ENCODE measurements around the gene N4BP2L2.

The N4BP2L2 gene

GRCh38 chr13:32403108-32403507 lies 135.5 kb downstream of the N4BP2L2 start:
- no peak for DNase-seq
- Histone ChIP-seq H4K8ac (ENCODE audit: low read length) (no peak overlapping the region), H3K27me3 (ENCODE audit: control insufficient read depth in 1 of 2, insufficient read depth in 1 of 2, low read length in 2 of 2) (no peaks in the 10 kb centered on the region), H3K4me2 (ENCODE audit: low read length, poor library complexity, severe bottlenecking) (no peak overlapping the region), H3K4me1 (ENCODE audit: control insufficient read depth, insufficient read depth, low read depth, low read length) (no peaks in the 10 kb centered on the region), H2BK15ac (ENCODE audit: low read depth, poor library complexity, severe bottlenecking) (no peak overlapping the region), H3K9me3 (ENCODE audit: control insufficient read depth, low read length) (no peaks in the 10 kb centered on the region), H2BK12ac (ENCODE audit: low read length in 2 of 2) (no peak overlapping the region), H2BK5ac (ENCODE audit: low read depth, low read length, poor library complexity, severe bottlenecking) (no peak overlapping the region), H2BK120ac (ENCODE audit: low read depth, low read length) (no peak overlapping the region), H3K4ac (ENCODE audit: low read depth in 1 of 2, low read length in 2 of 2) (no peak overlapping the region), H3K14ac (ENCODE audit: low read length in 2 of 2) (no peak overlapping the region), H3K9ac (ENCODE audit: low read length) (no peak overlapping the region), H3K79me1 (replicated peaks; ENCODE audit: low read length, poor library complexity, severe bottlenecking) (no peaks in the 10 kb centered on the region), H3K18ac (ENCODE audit: low read depth in 1 of 2, low read length in 2 of 2) (no peak overlapping the region), H3K4me3 (ENCODE audit: insufficient read depth in 1 of 2, low read depth in 1 of 2, low read length in 2 of 2) (no peak overlapping the region), H2AFZ (ENCODE audit: low read depth, low read length) (no peak overlapping the region), H4K91ac (ENCODE audit: low read length) (no peak overlapping the region), H3K36me3 (ENCODE audit: control insufficient read depth in 1 of 2, insufficient read depth in 2 of 2, low read depth in 1 of 2, low read length in 2 of 2) (peaks cover 0 to 44% of the 10 kb centered on the region in 2 experiments), H2AK5ac (ENCODE audit: low read length, severe bottlenecking) (no peak overlapping the region), H3K23ac (ENCODE audit: low read length in 2 of 2) (no peak overlapping the region), H3K27ac (ENCODE audit: low read length, poor library complexity, severe bottlenecking) (no peak overlapping the region)
- 100% methylated on average over 3 of the region's 4 CpGs for WGBS

- H3K27ac ChIP-seq (ENCODE audit: low read length, poor library complexity, severe bottlenecking): no peak overlapping the region
- H3K4me2 ChIP-seq (ENCODE audit: low read length, poor library complexity, severe bottlenecking): no peak overlapping the region
- H2BK5ac ChIP-seq (ENCODE audit: low read depth, low read length, poor library complexity, severe bottlenecking): no peak overlapping the region
- no peak overlapping the region for H3K4me3 ChIP-seq (ENCODE audit: insufficient read depth in 1 of 2, low read depth in 1 of 2, low read length in 2 of 2)
- H3K14ac ChIP-seq (ENCODE audit: low read length in 2 of 2): no peak overlapping the region
- H3K4ac ChIP-seq (ENCODE audit: low read depth in 1 of 2, low read length in 2 of 2): no peak overlapping the region
- WGBS: 64% methylated on average over 3 of the region's 4 CpGs
- peak overlapping the region in 1 of 2 experiments; percentile 42 for H2BK12ac ChIP-seq (ENCODE audit: low read length in 2 of 2)
- H3K79me1 ChIP-seq (replicated peaks; ENCODE audit: low read length, poor library complexity, severe bottlenecking): no peaks in the 10 kb centered on the region
- peak; percentile 9 for DNase-seq
- H3K36me3 ChIP-seq (ENCODE audit: control insufficient read depth in 1 of 2, insufficient read depth in 2 of 2, low read depth in 1 of 2, low read length in 2 of 2): peaks cover 0 to 5% of the 10 kb centered on the region in 2 experiments
- H2AK5ac ChIP-seq (ENCODE audit: low read length, severe bottlenecking): no peak overlapping the region
- no peaks in the 10 kb centered on the region for H3K27me3 ChIP-seq (ENCODE audit: control insufficient read depth in 1 of 2, insufficient read depth in 1 of 2, low read length in 2 of 2)
- H3K9ac ChIP-seq (ENCODE audit: low read length): no peak overlapping the region
- no peak overlapping the region for H2BK15ac ChIP-seq (ENCODE audit: low read depth, poor library complexity, severe bottlenecking)
- H3K23ac ChIP-seq (ENCODE audit: low read length in 2 of 2): no peak overlapping the region
- peak overlapping the region; percentile 5 for H2AFZ ChIP-seq (ENCODE audit: low read depth, low read length)
- H3K4me1 ChIP-seq (ENCODE audit: control insufficient read depth, insufficient read depth, low read depth, low read length): no peaks in the 10 kb centered on the region
- H2BK120ac ChIP-seq (ENCODE audit: low read depth, low read length): no peak overlapping the region
- no peak overlapping the region for H3K18ac ChIP-seq (ENCODE audit: low read depth in 1 of 2, low read length in 2 of 2)
- H3K9me3 ChIP-seq (ENCODE audit: control insufficient read depth, low read length): no peaks in the 10 kb centered on the region
- H4K91ac ChIP-seq (ENCODE audit: low read length): no peak overlapping the region
- no peak overlapping the region for H4K8ac ChIP-seq (ENCODE audit: low read length)
These were observed 147.4 kb downstream of the N4BP2L2 start for GRCh38 chr13:32391101-32391619.

- Histone ChIP-seq H3K9ac (ENCODE audit: low read length) (no peak overlapping the region), H3K23ac (ENCODE audit: low read length in 2 of 2) (no peak overlapping the region), H4K8ac (ENCODE audit: low read length) (no peak overlapping the region), H3K18ac (ENCODE audit: low read depth in 1 of 2, low read length in 2 of 2) (no peak overlapping the region), H3K27ac (ENCODE audit: low read length, poor library complexity, severe bottlenecking) (no peak overlapping the region), H3K4ac (ENCODE audit: low read depth in 1 of 2, low read length in 2 of 2) (no peak overlapping the region), H2BK12ac (ENCODE audit: low read length in 2 of 2) (no peak overlapping the region), H3K27me3 (ENCODE audit: control insufficient read depth in 1 of 2, insufficient read depth in 1 of 2, low read length in 2 of 2) (no peaks in the 10 kb centered on the region), H3K4me1 (ENCODE audit: control insufficient read depth, insufficient read depth, low read depth, low read length) (no peaks in the 10 kb centered on the region), H2AFZ (ENCODE audit: low read depth, low read length) (no peak overlapping the region), H3K14ac (ENCODE audit: low read length in 2 of 2) (no peak overlapping the region), H2BK5ac (ENCODE audit: low read depth, low read length, poor library complexity, severe bottlenecking) (no peak overlapping the region), H3K9me3 (ENCODE audit: control insufficient read depth, low read length) (no peaks in the 10 kb centered on the region), H3K79me1 (replicated peaks; ENCODE audit: low read length, poor library complexity, severe bottlenecking) (no peaks in the 10 kb centered on the region), H3K4me3 (ENCODE audit: insufficient read depth in 1 of 2, low read depth in 1 of 2, low read length in 2 of 2) (no peak overlapping the region), H2BK15ac (ENCODE audit: low read depth, poor library complexity, severe bottlenecking) (no peak overlapping the region), H3K36me3 (ENCODE audit: control insufficient read depth in 1 of 2, insufficient read depth in 2 of 2, low read depth in 1 of 2, low read length in 2 of 2) (peaks cover 0 to 3% of the 10 kb centered on the region in 2 experiments), H3K4me2 (ENCODE audit: low read length, poor library complexity, severe bottlenecking) (no peak overlapping the region), H2BK120ac (ENCODE audit: low read depth, low read length) (no peak overlapping the region), H4K91ac (ENCODE audit: low read length) (no peak overlapping the region), H2AK5ac (ENCODE audit: low read length, severe bottlenecking) (no peak overlapping the region)
- no peak for DNase-seq
- WGBS: 100% methylated on average over 1 of the region's 1 CpG
These were observed 148.1 kb downstream of the N4BP2L2 start for GRCh38 chr13:32390484-32390883.

GRCh38 chr13:32390048-32390447 lies 148.5 kb downstream of the N4BP2L2 start:
- 100% methylated on average over 2 of the region's 4 CpGs for WGBS
- Histone ChIP-seq H2BK12ac (ENCODE audit: low read length in 2 of 2) (no peak overlapping the region), H3K9ac (ENCODE audit: low read length) (no peak overlapping the region), H2BK15ac (ENCODE audit: low read depth, poor library complexity, severe bottlenecking) (no peak overlapping the region), H3K79me1 (replicated peaks; ENCODE audit: low read length, poor library complexity, severe bottlenecking) (no peaks in the 10 kb centered on the region), H3K27me3 (ENCODE audit: control insufficient read depth in 1 of 2, insufficient read depth in 1 of 2, low read length in 2 of 2) (no peaks in the 10 kb centered on the region), H4K8ac (ENCODE audit: low read length) (no peak overlapping the region), H3K4ac (ENCODE audit: low read depth in 1 of 2, low read length in 2 of 2) (no peak overlapping the region), H3K27ac (ENCODE audit: low read length, poor library complexity, severe bottlenecking) (no peak overlapping the region), H3K4me2 (ENCODE audit: low read length, poor library complexity, severe bottlenecking) (no peak overlapping the region), H3K23ac (ENCODE audit: low read length in 2 of 2) (no peak overlapping the region), H2BK5ac (ENCODE audit: low read depth, low read length, poor library complexity, severe bottlenecking) (no peak overlapping the region), H3K9me3 (ENCODE audit: control insufficient read depth, low read length) (no peaks in the 10 kb centered on the region), H3K4me3 (ENCODE audit: insufficient read depth in 1 of 2, low read depth in 1 of 2, low read length in 2 of 2) (no peak overlapping the region), H2BK120ac (ENCODE audit: low read depth, low read length) (no peak overlapping the region), H3K18ac (ENCODE audit: low read depth in 1 of 2, low read length in 2 of 2) (no peak overlapping the region), H3K14ac (ENCODE audit: low read length in 2 of 2) (no peak overlapping the region), H2AFZ (ENCODE audit: low read depth, low read length) (no peak overlapping the region), H4K91ac (ENCODE audit: low read length) (no peak overlapping the region), H3K4me1 (ENCODE audit: control insufficient read depth, insufficient read depth, low read depth, low read length) (no peaks in the 10 kb centered on the region), H3K36me3 (ENCODE audit: control insufficient read depth in 1 of 2, insufficient read depth in 2 of 2, low read depth in 1 of 2, low read length in 2 of 2) (peaks cover 0 to 6% of the 10 kb centered on the region in 2 experiments), H2AK5ac (ENCODE audit: low read length, severe bottlenecking) (no peak overlapping the region)
- DNase-seq: no peak

Data from mesenchymal stem cell (in vitro differentiated cells and primary cell).